Measurements from ENCODE around the gene MVD.

MVD gene

DNA sequence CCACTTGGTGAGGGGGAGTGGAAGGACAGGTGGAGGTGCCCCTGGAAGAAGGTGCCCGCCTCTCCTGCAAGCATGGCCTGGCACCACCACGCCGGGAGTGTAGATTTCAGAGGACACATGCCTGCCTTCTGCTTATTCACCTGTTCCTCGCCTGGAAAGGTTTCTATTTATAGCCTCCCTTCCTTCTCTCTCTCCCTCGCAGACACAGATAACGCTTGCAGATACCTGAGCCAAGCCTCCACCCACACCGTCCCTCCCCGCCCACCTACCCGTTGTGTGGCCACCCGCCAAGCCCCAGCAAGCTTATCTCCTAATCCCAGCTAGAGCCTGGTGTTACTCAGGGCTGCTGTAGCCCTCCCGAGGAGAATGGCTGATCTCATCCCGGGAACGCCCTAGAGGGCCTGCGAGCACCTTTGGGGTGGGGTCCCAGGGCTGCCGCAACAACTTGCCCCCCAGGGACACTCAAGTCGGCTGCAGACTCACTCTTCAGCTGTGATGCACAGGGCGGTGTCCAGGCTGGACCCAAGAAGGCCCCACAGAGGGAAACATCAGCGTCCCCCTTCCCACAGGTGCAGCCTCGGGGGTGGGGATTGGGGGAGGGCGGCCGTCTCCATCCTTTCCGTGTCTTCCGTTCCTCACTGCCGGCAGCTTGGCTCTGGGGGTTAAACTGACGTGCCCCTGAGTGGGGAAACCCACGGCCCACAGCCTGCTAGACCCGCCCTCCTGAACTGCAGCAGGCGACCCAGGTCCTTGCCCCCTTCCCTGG, 25.3 kb upstream of the MVD start:
- no peak overlapping the region for H3K27ac ChIP-seq (ENCODE audit: low read depth, low read length)
- no peaks in the 10 kb centered on the region for H3K9me3 ChIP-seq (ENCODE audit: control insufficient read depth, insufficient read depth, low read depth, low read length)
- peaks cover 18% of the 10 kb centered on the region for H3K4me1 ChIP-seq (ENCODE audit: control insufficient read depth, insufficient read depth, low read length)
- no peak overlapping the region for H3K4me3 ChIP-seq (ENCODE audit: low read depth, low read length)
- no peak overlapping the region for H3K9ac ChIP-seq (ENCODE audit: low read length)
- no peaks in the 10 kb centered on the region for H3K36me3 ChIP-seq (ENCODE audit: control insufficient read depth, insufficient read depth, low read length)
- H3K27me3 ChIP-seq (ENCODE audit: control insufficient read depth, insufficient read depth, low read length), result peaks cover 69% of the 10 kb centered on the region

DNA sequence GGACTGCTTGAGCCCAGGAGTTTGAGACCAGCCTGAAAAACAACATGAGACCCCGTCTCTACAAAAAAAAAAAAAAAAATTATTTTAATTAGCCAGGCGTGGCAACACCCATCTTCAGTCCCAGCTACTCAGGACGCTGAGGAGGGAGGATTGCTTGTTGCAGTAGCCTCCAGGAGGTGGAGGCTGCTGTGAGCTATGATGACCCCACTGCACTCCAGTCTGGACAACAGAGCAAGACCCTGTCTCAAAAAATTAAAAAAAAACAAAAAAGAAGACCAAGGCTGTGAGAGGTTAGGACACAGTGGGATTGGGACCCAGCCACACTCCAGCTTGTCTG, 24.8 kb upstream of the MVD start:
- H3K9me3 ChIP-seq (ENCODE audit: control insufficient read depth, insufficient read depth, low read depth, low read length), result no peaks in the 10 kb centered on the region
- H3K4me1 ChIP-seq (ENCODE audit: control insufficient read depth, insufficient read depth, low read length), result peaks cover 18% of the 10 kb centered on the region
- no peak overlapping the region for H3K4me3 ChIP-seq (ENCODE audit: low read depth, low read length)
- no peaks in the 10 kb centered on the region for H3K36me3 ChIP-seq (ENCODE audit: control insufficient read depth, insufficient read depth, low read length)
- no peak overlapping the region for H3K27ac ChIP-seq (ENCODE audit: low read depth, low read length)
- peaks cover 69% of the 10 kb centered on the region for H3K27me3 ChIP-seq (ENCODE audit: control insufficient read depth, insufficient read depth, low read length)
- H3K9ac ChIP-seq (ENCODE audit: low read length), result no peak overlapping the region

DNA sequence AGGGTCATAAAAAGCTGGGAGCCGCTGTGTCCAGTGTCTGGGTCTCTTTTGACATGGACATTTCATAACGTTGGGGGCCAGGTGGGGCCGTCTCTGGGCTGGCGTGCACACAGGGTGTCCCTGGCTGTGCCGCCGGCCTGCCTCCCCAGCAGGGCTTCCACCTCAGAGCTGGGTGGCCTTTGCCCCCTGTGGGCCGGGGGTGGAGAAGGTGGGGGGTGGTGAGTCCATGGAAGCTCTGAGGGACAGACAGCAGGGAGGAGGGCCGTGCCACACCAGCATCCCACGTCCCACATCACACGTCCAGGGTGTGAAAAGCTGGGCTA, 24.3 kb upstream of the MVD start:
- Histone ChIP-seq H3K36me3 (ENCODE audit: control insufficient read depth, insufficient read depth, low read length) (no peaks in the 10 kb centered on the region), H3K9me3 (ENCODE audit: control insufficient read depth, insufficient read depth, low read depth, low read length) (no peaks in the 10 kb centered on the region), H3K4me3 (ENCODE audit: low read depth, low read length) (no peak overlapping the region), H3K4me1 (ENCODE audit: control insufficient read depth, insufficient read depth, low read length) (peaks cover 18% of the 10 kb centered on the region), H3K27me3 (ENCODE audit: control insufficient read depth, insufficient read depth, low read length) (peaks cover 69% of the 10 kb centered on the region), H3K27ac (ENCODE audit: low read depth, low read length) (no peak overlapping the region), H3K9ac (ENCODE audit: low read length) (no peak overlapping the region)

DNA sequence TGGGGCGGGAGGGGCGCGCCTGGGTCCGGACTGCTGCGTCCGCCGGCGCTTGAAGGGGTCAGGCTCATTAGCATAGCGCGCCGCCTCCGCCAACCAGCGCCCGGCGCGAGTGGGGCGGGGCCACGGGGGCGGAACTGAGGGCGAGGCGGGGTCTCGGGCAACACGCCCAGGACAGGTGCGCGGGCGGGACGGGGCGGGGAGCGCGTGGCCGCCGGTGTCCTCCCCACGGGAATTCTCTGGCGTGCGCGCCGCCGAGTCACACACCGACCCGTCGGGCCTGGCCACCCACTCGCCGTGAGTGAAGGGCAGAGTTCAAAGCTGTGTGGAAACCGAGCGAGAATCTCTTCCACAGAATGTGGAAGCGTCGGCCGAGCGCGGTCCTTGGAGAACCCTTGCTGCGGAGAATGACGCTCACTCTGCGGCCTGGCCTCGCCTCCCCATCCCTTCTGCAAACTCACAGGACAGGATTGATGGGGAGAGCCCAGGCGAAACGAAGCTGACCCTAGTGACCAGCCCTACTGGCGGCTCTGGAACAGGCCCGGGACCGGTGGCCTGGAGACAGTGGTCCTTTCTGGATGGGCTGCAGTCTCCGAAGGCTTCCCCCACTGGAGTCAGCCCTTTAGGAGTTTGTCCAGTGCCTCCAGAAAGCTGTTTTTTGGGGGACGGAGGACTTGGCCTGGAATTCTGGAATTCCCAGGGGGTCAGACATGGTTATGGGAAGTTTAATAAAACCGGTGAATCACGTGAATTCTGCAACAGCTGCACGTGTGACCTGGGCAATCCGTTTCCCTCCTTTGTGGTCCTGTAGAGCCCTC, 23.8 kb upstream of the MVD start, which contains the start of gene SNAI3:
Gene SNAI3 (minus strand): TSS at position 69 of the 815 bp plus-strand sequence. CDS start 101 bp downstream, outside the sequence.
- Histone ChIP-seq H3K27ac (ENCODE audit: low read depth, low read length) (no peak within 1 kb of the TSS), H3K9ac (ENCODE audit: low read length) (peak within 1 kb of the TSS; percentile 25), H3K27me3 (ENCODE audit: control insufficient read depth, insufficient read depth, low read length) (peaks cover 69% of the 10 kb centered on the region), H3K4me3 (ENCODE audit: low read depth, low read length) (peak within 1 kb of the TSS; percentile 59), H3K4me1 (ENCODE audit: control insufficient read depth, insufficient read depth, low read length) (peaks cover 19% of the 10 kb centered on the region), H3K9me3 (ENCODE audit: control insufficient read depth, insufficient read depth, low read depth, low read length) (no peaks in the 10 kb centered on the region), H3K36me3 (ENCODE audit: control insufficient read depth, insufficient read depth, low read length) (no peaks in the 10 kb centered on the region)

DNA sequence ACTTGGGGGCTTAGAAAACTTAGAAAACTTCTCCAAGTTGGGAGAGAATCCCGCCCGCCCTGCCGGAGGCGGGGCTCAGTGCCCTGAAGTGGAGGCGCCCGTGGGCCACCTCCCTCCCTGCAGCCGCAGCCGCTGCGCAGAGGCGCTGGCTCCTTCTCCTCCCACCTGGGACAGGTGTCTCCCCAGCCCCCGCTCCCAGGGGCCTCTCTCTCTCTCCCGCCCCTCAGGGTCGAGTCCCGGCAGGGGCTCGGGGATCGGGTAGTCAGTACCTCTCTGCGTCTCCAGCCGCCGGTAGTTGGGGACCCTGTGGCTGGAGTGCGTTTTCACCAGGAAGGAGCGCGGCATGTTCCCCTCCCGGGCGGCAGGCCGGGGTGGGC, 23.2 kb upstream of the MVD start:
- Histone ChIP-seq H3K4me3 (ENCODE audit: low read depth, low read length) (peak overlapping the region; percentile 59), H3K4me1 (ENCODE audit: control insufficient read depth, insufficient read depth, low read length) (peaks cover 22% of the 10 kb centered on the region), H3K27me3 (ENCODE audit: control insufficient read depth, insufficient read depth, low read length) (peaks cover 68% of the 10 kb centered on the region), H3K27ac (ENCODE audit: low read depth, low read length) (no peak overlapping the region), H3K9ac (ENCODE audit: low read length) (peak overlapping the region; percentile 23), H3K9me3 (ENCODE audit: control insufficient read depth, insufficient read depth, low read depth, low read length) (no peaks in the 10 kb centered on the region), H3K36me3 (ENCODE audit: control insufficient read depth, insufficient read depth, low read length) (no peaks in the 10 kb centered on the region)

DNA sequence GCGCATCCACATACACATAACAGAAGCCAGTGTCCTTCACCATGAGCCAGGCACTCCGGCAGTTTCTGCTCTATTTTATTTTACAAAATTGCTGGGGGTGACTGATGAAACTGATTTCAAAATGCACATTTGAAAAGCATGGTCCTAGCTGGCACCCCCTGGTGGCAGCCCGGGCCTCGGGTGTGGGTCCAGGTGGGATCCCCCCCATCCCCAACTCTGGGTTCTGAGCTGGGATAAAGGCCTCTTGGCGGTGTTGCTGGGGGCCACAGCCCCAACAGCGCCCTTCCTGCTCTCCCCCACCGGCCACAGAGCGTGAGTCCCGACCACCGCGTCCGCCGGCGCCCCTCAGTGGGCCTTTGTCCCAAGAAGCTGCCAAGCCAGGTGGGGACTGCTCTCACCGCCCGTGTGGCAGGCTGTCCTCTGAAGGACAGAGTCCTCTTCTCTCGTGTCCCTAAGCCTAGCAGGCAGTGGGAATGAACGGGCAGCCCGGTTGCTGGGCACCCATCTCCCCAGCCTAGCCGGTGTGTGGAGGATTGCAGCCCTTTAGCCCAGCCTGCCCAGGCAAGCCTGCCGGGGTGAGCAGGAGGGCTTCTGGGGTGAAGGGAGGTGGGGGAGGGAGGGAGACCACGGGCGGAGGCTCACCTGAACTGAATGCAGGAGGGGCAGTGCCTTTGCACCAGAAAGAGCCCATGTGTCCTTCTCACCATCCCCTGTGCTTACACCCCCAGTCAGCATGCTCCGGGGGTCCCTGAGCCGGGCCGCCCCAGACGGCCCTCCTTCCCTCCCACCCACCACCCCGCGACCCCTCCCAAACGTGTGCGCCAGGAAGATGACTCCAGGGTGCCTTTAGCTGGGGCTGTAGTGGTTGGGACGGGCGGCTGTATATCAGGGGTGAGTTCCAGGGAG, 22.5 kb upstream of the MVD start:
- H3K27ac ChIP-seq (ENCODE audit: low read depth, low read length), result no peak overlapping the region
- H3K4me1 ChIP-seq (ENCODE audit: control insufficient read depth, insufficient read depth, low read length), result peaks cover 22% of the 10 kb centered on the region

DNA sequence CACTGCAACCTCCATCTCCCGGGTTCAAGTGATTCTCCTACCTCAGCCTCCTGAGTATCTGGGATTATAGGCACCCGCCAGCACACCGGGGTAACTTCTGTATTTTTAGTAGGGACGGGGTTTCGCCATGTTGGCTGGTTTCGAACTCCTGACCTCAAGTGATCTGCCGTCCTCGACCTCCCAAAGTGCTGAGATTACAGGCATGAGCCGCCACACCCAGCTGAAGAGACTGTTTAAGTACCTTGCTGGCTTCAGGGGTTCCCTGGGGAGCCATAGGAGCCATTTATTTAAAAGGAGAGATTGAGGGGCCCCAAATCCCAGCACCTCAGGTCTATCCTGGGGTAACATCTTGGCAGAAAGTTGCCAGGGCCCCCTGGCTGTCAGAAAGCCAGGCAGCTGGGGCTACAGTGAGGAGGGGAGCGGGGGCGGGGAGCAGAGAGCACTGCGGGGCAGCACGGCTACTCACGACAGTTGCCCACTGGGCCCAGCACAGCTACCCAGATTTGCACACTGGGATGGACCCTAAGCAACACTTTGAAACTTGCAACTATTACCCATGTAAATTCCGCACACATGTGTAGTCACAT, 21.8 kb upstream of the MVD start:
- peaks cover 59% of the 10 kb centered on the region for H3K27me3 ChIP-seq (ENCODE audit: control insufficient read depth, insufficient read depth, low read length)
- no peak overlapping the region for H3K9ac ChIP-seq (ENCODE audit: low read length)
- H3K36me3 ChIP-seq (ENCODE audit: control insufficient read depth, insufficient read depth, low read length), result no peaks in the 10 kb centered on the region
- no peaks in the 10 kb centered on the region for H3K9me3 ChIP-seq (ENCODE audit: control insufficient read depth, insufficient read depth, low read depth, low read length)
- H3K4me1 ChIP-seq (ENCODE audit: control insufficient read depth, insufficient read depth, low read length), result peaks cover 22% of the 10 kb centered on the region
- H3K4me3 ChIP-seq (ENCODE audit: low read depth, low read length), result peak overlapping the region; percentile 59; the same call in 1 of the 2 replicates
- H3K27ac ChIP-seq (ENCODE audit: low read depth, low read length), result no peak overlapping the region

More for the DNA sequence above, 22.5 kb upstream of the MVD start:
- Histone ChIP-seq H3K36me3 (ENCODE audit: control insufficient read depth, insufficient read depth, low read length) (no peaks in the 10 kb centered on the region), H3K27me3 (ENCODE audit: control insufficient read depth, insufficient read depth, low read length) (peaks cover 62% of the 10 kb centered on the region), H3K9ac (ENCODE audit: low read length) (peak overlapping the region; percentile 25), H3K9me3 (ENCODE audit: control insufficient read depth, insufficient read depth, low read depth, low read length) (no peaks in the 10 kb centered on the region), H3K4me3 (ENCODE audit: low read depth, low read length) (peak overlapping the region; percentile 59)

DNA sequence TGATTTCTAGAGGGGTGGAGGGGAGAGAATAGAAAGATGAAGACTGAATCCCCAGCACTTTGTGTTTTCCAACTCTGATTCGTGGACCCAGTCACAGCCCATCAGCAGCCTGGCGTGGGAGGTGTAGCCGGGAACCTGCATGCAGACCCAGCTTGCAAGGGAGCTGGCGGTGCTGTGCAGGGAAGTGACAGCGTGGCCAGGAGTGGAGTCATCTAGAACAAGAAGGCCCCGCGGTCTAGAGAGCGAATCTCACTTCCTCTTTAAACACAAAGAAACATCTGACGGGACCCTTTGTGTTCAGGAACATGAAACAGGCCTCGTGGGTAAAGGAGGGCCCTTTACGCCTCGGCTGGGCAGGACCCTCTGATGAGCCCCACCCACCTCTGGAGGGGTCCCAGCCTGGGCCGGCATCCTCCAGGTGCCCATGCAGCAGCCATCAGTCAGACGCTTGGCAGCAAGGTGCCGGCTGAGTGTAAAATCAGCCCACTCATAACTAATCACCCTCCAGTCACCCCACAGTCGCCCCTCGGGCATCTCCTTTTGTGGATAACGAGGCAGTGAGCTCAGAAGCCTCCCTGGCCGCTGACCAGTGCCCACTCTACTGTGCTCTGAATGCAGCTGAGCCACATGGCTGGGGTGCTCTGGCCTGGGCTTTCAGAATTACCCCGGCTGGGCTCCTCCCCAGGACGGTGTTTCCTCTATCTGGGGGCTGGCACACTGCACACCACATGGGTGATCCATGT, 19.0 kb upstream of the MVD start:
- peaks cover 13% of the 10 kb centered on the region for H3K4me1 ChIP-seq (ENCODE audit: control insufficient read depth, insufficient read depth, low read length)
- peaks cover 32% of the 10 kb centered on the region for H3K27me3 ChIP-seq (ENCODE audit: control insufficient read depth, insufficient read depth, low read length)
- H3K9me3 ChIP-seq (ENCODE audit: control insufficient read depth, insufficient read depth, low read depth, low read length), result no peaks in the 10 kb centered on the region
- no peak overlapping the region for H3K4me3 ChIP-seq (ENCODE audit: low read depth, low read length)
- no peaks in the 10 kb centered on the region for H3K36me3 ChIP-seq (ENCODE audit: control insufficient read depth, insufficient read depth, low read length)
- no peak overlapping the region for H3K27ac ChIP-seq (ENCODE audit: low read depth, low read length)
- H3K9ac ChIP-seq (ENCODE audit: low read length), result no peak overlapping the region

DNA sequence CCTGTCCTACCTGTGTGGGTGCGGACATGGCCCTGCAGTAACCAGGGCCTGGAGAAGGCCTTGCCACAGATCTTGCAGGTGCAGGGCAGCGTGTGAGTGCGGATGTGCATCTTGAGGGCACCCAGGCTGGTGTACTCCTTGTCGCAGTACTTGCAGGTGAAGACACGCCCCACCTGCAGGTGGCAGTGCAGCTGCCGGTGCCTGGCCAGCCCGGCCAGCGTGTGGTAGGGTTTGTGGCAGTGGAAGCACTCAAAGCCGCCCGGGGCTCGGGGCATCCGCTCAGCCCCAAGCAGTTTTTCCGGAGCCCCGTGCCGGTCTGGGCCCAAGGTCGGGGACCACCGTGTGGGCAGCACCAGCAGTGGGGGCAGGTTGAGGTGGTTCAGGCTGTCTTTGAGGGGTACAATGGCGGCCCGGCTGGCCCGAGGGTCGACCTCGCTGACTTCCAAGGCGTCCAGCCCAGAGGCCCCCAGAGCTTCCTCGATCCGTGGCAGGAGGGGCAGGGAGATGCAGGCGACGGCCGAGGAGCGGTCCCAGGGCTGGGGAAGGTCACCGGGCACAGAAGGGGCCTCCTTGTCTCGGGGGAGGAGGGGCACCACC, 18.3 kb upstream of the MVD start:
- Histone ChIP-seq H3K4me3 (ENCODE audit: low read depth, low read length) (no peak overlapping the region), H3K4me1 (ENCODE audit: control insufficient read depth, insufficient read depth, low read length) (peaks cover 13% of the 10 kb centered on the region), H3K9ac (ENCODE audit: low read length) (no peak overlapping the region), H3K9me3 (ENCODE audit: control insufficient read depth, insufficient read depth, low read depth, low read length) (no peaks in the 10 kb centered on the region), H3K36me3 (ENCODE audit: control insufficient read depth, insufficient read depth, low read length) (no peaks in the 10 kb centered on the region), H3K27me3 (ENCODE audit: control insufficient read depth, insufficient read depth, low read length) (peaks cover 27% of the 10 kb centered on the region), H3K27ac (ENCODE audit: low read depth, low read length) (no peak overlapping the region)

Data from HUES6 (cell line).